Gastroesophageal sphincter (tissue), 3 donors: ENCODE data around the gene UQCC2.

Source experiments
- POLR2A ChIP-seq, 2 donors: fragments of 450-650 bp; IDR thresholded peaks; one replicate each; pipeline ENCODE4 v1.6.1; 2017; ENCODE audit warnings: antibody characterized with exemption in 2 of 2, mild to moderate bottlenecking in 2 of 2, moderate library complexity in 1 of 2
- TF ChIP-seq, protein P1 (sequence below), 4 experiments: fragments of 200-600 bp in 2 of 4; fragments of 450-650 bp in 2 of 4; sonication (generic) in 1 of 4; IDR thresholded peaks; one replicate each; pipeline ENCODE4 v1.5.1; 2017 to 2019; ENCODE audit warnings: antibody characterized with exemption in 4 of 4, mild to moderate bottlenecking in 2 of 4, moderate library complexity in 2 of 4

DNA sequence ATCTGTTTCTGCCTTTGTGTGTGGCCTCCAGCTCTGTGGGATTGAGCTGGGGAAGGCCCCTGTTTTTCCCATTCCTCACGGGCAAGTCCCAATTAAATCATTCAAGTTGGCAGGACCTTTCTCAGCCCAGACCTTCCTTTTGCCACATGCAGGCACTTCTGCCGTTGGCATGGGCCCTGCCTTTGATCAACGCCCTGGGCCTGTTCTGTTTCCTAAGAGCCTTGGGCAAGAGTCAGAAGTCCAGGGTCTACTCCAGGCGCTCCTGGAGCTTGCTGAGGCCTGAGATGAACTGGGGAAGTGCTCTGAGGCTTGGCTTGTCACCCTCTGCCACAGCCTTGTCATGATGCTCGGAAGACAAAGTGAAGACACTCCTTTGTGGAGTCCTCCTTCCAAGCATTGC is 28.1 kb upstream of the UQCC2 start:
- TF ChIP-seq, protein P1, sequence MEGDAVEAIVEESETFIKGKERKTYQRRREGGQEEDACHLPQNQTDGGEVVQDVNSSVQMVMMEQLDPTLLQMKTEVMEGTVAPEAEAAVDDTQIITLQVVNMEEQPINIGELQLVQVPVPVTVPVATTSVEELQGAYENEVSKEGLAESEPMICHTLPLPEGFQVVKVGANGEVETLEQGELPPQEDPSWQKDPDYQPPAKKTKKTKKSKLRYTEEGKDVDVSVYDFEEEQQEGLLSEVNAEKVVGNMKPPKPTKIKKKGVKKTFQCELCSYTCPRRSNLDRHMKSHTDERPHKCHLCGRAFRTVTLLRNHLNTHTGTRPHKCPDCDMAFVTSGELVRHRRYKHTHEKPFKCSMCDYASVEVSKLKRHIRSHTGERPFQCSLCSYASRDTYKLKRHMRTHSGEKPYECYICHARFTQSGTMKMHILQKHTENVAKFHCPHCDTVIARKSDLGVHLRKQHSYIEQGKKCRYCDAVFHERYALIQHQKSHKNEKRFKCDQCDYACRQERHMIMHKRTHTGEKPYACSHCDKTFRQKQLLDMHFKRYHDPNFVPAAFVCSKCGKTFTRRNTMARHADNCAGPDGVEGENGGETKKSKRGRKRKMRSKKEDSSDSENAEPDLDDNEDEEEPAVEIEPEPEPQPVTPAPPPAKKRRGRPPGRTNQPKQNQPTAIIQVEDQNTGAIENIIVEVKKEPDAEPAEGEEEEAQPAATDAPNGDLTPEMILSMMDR (IDR thresholded peaks at IDR 0.05), result no peak
- TF ChIP-seq POLR2A (IDR thresholded peaks at IDR 0.05), result no peak
